ENCODE results near the gene GBX2. TPM values are rescaled to one million over a fixed set of nuclear protein-coding genes. Genes with fewer than 3 reads are reported as not detected.

GBX2 gene
- total RNA-seq, 1 donor: not detected

DNA sequence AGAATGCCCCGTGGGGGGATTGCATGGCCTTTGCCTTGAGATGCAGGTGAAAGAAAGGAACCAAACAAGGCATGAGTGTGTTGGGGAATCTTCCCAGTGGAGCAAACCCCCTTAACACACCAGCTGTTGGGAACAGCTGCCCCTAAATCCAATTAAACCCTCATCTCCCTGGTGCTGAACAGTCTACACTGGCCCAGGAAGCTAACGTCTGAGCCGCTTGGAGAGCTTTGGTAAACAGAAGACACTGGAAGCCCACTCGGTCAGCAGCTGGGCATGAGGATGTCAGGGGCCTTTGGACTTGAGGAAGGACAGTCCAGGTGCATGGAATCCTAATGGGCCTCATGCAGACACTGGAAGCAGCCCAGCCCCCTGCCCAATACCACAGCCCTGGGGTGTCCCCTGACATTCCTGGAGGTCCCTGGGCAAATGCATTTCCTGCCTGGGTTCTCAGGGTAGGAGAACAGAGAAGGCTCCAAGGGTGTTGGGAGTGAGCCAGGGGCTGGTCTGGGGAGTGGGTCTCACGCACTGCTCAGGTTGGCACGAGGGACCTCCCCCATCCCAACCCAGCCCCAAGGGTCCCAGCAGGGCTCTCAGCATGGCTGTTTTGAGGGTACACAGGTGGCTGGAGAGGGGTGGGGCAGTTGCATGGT lies 37.7 kb downstream of the GBX2 start:
- TF ChIP-seq, protein P1, sequence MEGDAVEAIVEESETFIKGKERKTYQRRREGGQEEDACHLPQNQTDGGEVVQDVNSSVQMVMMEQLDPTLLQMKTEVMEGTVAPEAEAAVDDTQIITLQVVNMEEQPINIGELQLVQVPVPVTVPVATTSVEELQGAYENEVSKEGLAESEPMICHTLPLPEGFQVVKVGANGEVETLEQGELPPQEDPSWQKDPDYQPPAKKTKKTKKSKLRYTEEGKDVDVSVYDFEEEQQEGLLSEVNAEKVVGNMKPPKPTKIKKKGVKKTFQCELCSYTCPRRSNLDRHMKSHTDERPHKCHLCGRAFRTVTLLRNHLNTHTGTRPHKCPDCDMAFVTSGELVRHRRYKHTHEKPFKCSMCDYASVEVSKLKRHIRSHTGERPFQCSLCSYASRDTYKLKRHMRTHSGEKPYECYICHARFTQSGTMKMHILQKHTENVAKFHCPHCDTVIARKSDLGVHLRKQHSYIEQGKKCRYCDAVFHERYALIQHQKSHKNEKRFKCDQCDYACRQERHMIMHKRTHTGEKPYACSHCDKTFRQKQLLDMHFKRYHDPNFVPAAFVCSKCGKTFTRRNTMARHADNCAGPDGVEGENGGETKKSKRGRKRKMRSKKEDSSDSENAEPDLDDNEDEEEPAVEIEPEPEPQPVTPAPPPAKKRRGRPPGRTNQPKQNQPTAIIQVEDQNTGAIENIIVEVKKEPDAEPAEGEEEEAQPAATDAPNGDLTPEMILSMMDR (IDR thresholded peaks at IDR 0.05; ENCODE audit: extremely low read depth, low read depth, low read length): no peak
- Histone ChIP-seq H3K79me2 (ENCODE audit: insufficient read depth, low read length) (no peaks in the 10 kb centered on the region), H3K4me3 (ENCODE audit: insufficient read depth, low read length) (no peak overlapping the region), H3K4me2 (ENCODE audit: insufficient read depth, low read length) (no peak overlapping the region), H3K9me3 (ENCODE audit: low read depth, low read length) (no peaks in the 10 kb centered on the region), H2AFZ (ENCODE audit: low read length) (no peak overlapping the region), H3K36me3 (ENCODE audit: insufficient read depth, low read length) (no peaks in the 10 kb centered on the region), H3K27me3 (ENCODE audit: insufficient read depth, low read length) (no peaks in the 10 kb centered on the region), H3K27ac (ENCODE audit: low read depth, low read length) (no peak overlapping the region), H4K20me1 (ENCODE audit: insufficient read depth, low read length) (no peaks in the 10 kb centered on the region), H3K4me1 (ENCODE audit: insufficient read depth, low read length) (no peaks in the 10 kb centered on the region)
- DNase-seq (ENCODE audit: insufficient read length, low spot score, missing footprints): no peak

DNA sequence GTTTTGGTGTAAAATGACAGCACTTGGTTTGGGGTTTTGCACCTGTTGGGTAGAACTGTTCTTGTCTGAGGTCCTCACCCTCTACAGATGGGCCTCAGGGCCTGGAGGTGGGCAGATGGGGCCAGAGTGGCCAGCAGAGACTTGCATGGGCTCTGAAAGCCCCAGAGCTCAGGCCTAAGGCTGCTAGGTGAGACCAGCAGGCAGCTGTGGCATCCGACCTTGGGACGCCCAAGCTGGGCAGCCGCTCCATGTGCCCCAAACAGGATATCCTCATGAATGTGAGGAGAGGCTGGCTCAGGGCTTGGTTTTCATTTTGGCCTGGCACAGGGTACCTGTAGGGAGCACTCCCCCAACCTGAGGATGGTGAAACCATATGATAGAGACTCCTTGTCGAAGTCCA lies 38.3 kb downstream of the GBX2 start:
- Histone ChIP-seq H3K27ac (ENCODE audit: low read depth, low read length) (no peak overlapping the region), H2AFZ (ENCODE audit: low read length) (no peak overlapping the region), H3K4me2 (ENCODE audit: insufficient read depth, low read length) (no peak overlapping the region), H3K27me3 (ENCODE audit: insufficient read depth, low read length) (no peaks in the 10 kb centered on the region), H3K79me2 (ENCODE audit: insufficient read depth, low read length) (no peaks in the 10 kb centered on the region), H4K20me1 (ENCODE audit: insufficient read depth, low read length) (no peaks in the 10 kb centered on the region), H3K9me3 (ENCODE audit: low read depth, low read length) (no peaks in the 10 kb centered on the region), H3K4me1 (ENCODE audit: insufficient read depth, low read length) (no peaks in the 10 kb centered on the region), H3K36me3 (ENCODE audit: insufficient read depth, low read length) (no peaks in the 10 kb centered on the region), H3K4me3 (ENCODE audit: insufficient read depth, low read length) (no peak overlapping the region)
- TF ChIP-seq, protein P1 (IDR thresholded peaks at IDR 0.05; ENCODE audit: extremely low read depth, low read depth, low read length): no peak
- DNase-seq (ENCODE audit: insufficient read length, low spot score, missing footprints): no peak

DNA sequence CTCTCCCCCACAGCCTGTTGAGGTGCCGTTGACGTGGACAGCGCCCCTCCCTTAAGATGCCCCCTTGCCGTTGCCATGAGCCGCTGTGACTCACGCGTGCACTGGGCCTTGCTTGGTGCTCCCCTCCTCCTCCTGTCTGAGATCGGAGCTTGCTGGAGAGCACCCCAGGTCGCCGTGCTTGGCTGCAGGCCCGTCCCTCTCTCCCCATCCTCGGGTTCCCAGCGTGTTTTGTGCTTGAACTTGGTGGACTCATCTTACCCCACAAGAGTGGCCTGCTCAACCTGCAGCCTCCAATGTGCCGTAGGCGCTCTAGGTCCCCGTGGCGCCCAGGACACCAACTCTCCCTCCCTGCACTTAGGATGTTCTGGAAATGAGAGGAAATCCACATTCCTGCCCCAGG lies 39.9 kb downstream of the GBX2 start:
- H3K27ac ChIP-seq (ENCODE audit: low read depth, low read length): no peak overlapping the region
- no peak overlapping the region for H2AFZ ChIP-seq (ENCODE audit: low read length)
- H3K27me3 ChIP-seq (ENCODE audit: insufficient read depth, low read length): no peaks in the 10 kb centered on the region
- no peak for DNase-seq (ENCODE audit: insufficient read length, low spot score, missing footprints)
- no peak overlapping the region for H3K4me3 ChIP-seq (ENCODE audit: insufficient read depth, low read length)
- no peaks in the 10 kb centered on the region for H3K79me2 ChIP-seq (ENCODE audit: insufficient read depth, low read length)
- no peak overlapping the region for H3K4me2 ChIP-seq (ENCODE audit: insufficient read depth, low read length)
- no peaks in the 10 kb centered on the region for H3K36me3 ChIP-seq (ENCODE audit: insufficient read depth, low read length)
- TF ChIP-seq, protein P1 (IDR thresholded peaks at IDR 0.05; ENCODE audit: extremely low read depth, low read depth, low read length): no peak
- no peaks in the 10 kb centered on the region for H3K4me1 ChIP-seq (ENCODE audit: insufficient read depth, low read length)
- H4K20me1 ChIP-seq (ENCODE audit: insufficient read depth, low read length): no peaks in the 10 kb centered on the region
- no peaks in the 10 kb centered on the region for H3K9me3 ChIP-seq (ENCODE audit: low read depth, low read length)

DNA sequence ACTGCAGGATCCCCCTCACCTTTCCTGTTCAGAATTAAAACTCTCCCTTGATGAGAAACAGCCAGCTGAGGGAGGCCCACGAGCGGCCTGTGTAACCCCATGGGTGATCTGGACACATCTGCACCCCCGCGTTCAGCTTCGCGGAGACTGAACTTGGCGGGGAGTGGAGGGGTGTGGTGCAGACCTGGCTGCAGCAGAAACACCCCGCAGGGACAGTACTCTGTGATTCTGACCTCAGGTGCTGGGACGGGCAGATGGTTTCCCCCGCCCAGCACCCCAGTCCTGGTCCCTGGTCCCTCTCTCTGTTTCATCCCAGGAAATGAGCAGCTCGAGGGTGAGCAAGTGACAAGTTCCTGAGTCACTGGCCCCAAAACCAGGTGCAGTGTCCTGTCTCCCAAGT lies 41.2 kb downstream of the GBX2 start:
- Histone ChIP-seq H3K9me3 (ENCODE audit: low read depth, low read length) (no peaks in the 10 kb centered on the region), H3K4me3 (ENCODE audit: insufficient read depth, low read length) (no peak overlapping the region), H3K4me2 (ENCODE audit: insufficient read depth, low read length) (no peak overlapping the region), H3K27me3 (ENCODE audit: insufficient read depth, low read length) (no peaks in the 10 kb centered on the region), H3K4me1 (ENCODE audit: insufficient read depth, low read length) (no peaks in the 10 kb centered on the region), H3K79me2 (ENCODE audit: insufficient read depth, low read length) (no peaks in the 10 kb centered on the region), H3K27ac (ENCODE audit: low read depth, low read length) (no peak overlapping the region), H3K36me3 (ENCODE audit: insufficient read depth, low read length) (no peaks in the 10 kb centered on the region), H4K20me1 (ENCODE audit: insufficient read depth, low read length) (no peaks in the 10 kb centered on the region), H2AFZ (ENCODE audit: low read length) (no peak overlapping the region)
- TF ChIP-seq, protein P1 (IDR thresholded peaks at IDR 0.05; ENCODE audit: extremely low read depth, low read depth, low read length): no peak
- no peak for DNase-seq (ENCODE audit: insufficient read length, low spot score, missing footprints)

Data from osteoblast (primary cell).